Liver (tissue), 3 donors: ENCODE data around the gene ERMP1.

Source experiments
- ATF3 ChIP-seq: IDR thresholded peaks from 2 replicates; pipeline ENCODE4 v1.6.1; 2016; ENCODE audit warnings: antibody characterized with exemption
- CTCF ChIP-seq: fragments of 150-350 bp; IDR thresholded peaks from 2 replicates; pipeline ENCODE4 v1.5.1; 2017; ENCODE audit warnings: improper control_type of control experiment, low read depth, low read length; ENCODE audit not compliant: missing input control
- EGR1 ChIP-seq, 2 donors: IDR thresholded peaks; 2 replicates each; pipeline ENCODE4 v1.6.1; 2016 to 2018; ENCODE audit warnings: antibody characterized with exemption in 2 of 2, low read depth in 2 of 2
- FOXA1 ChIP-seq: IDR thresholded peaks from 2 replicates; pipeline ENCODE4 v1.6.1; 2016; ENCODE audit warnings: antibody characterized with exemption
- GABPA ChIP-seq, 2 donors: IDR thresholded peaks in 1 of 2; conservative IDR thresholded peaks in 1 of 2; 2 replicates each; pipeline ENCODE4 v1.6.1; 2016; ENCODE audit warnings: antibody characterized with exemption in 2 of 2, mild to moderate bottlenecking in 1 of 2, moderate library complexity in 1 of 2
- HNF4G ChIP-seq: IDR thresholded peaks from 2 replicates; pipeline ENCODE4 v1.6.1; 2016; ENCODE audit warnings: antibody characterized with exemption
- NR2F2 ChIP-seq: IDR thresholded peaks from 2 replicates; pipeline ENCODE4 v1.6.1; 2016; ENCODE audit warnings: antibody characterized with exemption
- RAD21 ChIP-seq, 2 donors: IDR thresholded peaks; 2 replicates each; pipeline ENCODE4 v1.6.1; 2016; ENCODE audit warnings: antibody characterized with exemption in 2 of 2, mild to moderate bottlenecking in 2 of 2
- SP1 ChIP-seq: IDR thresholded peaks from 2 replicates; pipeline ENCODE4 v1.6.1; 2018; ENCODE audit warnings: antibody characterized with exemption, mild to moderate bottlenecking
- YY1 ChIP-seq: IDR thresholded peaks from 2 replicates; pipeline ENCODE4 v1.6.1; 2016; ENCODE audit warnings: antibody characterized with exemption, mild to moderate bottlenecking
- ZBTB33 ChIP-seq: IDR thresholded peaks from 2 replicates; pipeline ENCODE4 v1.6.1; 2016; ENCODE audit warnings: antibody characterized with exemption
- TF ChIP-seq, protein P1 (sequence below): IDR thresholded peaks from 2 replicates; pipeline ENCODE4 v1.6.1; 2016; ENCODE audit warnings: antibody characterized with exemption
- TF ChIP-seq, protein P2 (sequence below): IDR thresholded peaks from 2 replicates; pipeline ENCODE4 v1.6.1; 2016; ENCODE audit warnings: antibody characterized with exemption, mild to moderate bottlenecking
- donor health status: healthy.
- donor health status: healthy.

GRCh38 chr9:5811751-5812150, 21.2 kb downstream of the ERMP1 start:
- TF ChIP-seq CTCF (no peak), RAD21 (IDR thresholded peaks at IDR 0.05) (no peak), YY1 (no peak), ATF3 (no peak), SP1 (no peak), NR2F2 (no peak), FOXA1 (no peak), ZBTB33 (no peak), GABPA (IDR thresholded peaks at IDR 0.05 in 1 of 2, conservative IDR thresholded peaks at IDR 0.05 in 1 of 2) (no peak), EGR1 (IDR thresholded peaks at IDR 0.05; ENCODE audit: low read depth in 2 of 2) (no peak), HNF4G (no peak)
- TF ChIP-seq, protein P1, sequence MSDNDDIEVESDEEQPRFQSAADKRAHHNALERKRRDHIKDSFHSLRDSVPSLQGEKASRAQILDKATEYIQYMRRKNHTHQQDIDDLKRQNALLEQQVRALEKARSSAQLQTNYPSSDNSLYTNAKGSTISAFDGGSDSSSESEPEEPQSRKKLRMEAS: no peak
- TF ChIP-seq, protein P2, sequence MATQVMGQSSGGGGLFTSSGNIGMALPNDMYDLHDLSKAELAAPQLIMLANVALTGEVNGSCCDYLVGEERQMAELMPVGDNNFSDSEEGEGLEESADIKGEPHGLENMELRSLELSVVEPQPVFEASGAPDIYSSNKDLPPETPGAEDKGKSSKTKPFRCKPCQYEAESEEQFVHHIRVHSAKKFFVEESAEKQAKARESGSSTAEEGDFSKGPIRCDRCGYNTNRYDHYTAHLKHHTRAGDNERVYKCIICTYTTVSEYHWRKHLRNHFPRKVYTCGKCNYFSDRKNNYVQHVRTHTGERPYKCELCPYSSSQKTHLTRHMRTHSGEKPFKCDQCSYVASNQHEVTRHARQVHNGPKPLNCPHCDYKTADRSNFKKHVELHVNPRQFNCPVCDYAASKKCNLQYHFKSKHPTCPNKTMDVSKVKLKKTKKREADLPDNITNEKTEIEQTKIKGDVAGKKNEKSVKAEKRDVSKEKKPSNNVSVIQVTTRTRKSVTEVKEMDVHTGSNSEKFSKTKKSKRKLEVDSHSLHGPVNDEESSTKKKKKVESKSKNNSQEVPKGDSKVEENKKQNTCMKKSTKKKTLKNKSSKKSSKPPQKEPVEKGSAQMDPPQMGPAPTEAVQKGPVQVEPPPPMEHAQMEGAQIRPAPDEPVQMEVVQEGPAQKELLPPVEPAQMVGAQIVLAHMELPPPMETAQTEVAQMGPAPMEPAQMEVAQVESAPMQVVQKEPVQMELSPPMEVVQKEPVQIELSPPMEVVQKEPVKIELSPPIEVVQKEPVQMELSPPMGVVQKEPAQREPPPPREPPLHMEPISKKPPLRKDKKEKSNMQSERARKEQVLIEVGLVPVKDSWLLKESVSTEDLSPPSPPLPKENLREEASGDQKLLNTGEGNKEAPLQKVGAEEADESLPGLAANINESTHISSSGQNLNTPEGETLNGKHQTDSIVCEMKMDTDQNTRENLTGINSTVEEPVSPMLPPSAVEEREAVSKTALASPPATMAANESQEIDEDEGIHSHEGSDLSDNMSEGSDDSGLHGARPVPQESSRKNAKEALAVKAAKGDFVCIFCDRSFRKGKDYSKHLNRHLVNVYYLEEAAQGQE: no peak
